Stimulated activated CD8-positive, alpha-beta memory T cell treated with anti-CD3 and anti-CD28 coated beads, Interleukin-4, amount 100 ng/mL, for 24 hours (primary cell): ENCODE results near the gene DYRK1B.
"Not testable (repeated sequence)": the region's sequence is repeated elsewhere in the genome, so short reads cannot be mapped to it uniquely, and the experiment has no call there.

Experiments
- DNase-seq: peaks from one replicate; pipeline ENCODE4 v3.0.0-alpha.2; 2020; ENCODE audit warnings: low read depth

DYRK1B gene

GRCh38 chr19:39833464-39834286 is at the start of gene DYRK1B:
Gene DYRK1B, minus strand, starts transcription at chr19:39834162. Its CDS starts 2,295 bp downstream, at chr19:39831867.
- DNase-seq: peak; percentile 95

DNA sequence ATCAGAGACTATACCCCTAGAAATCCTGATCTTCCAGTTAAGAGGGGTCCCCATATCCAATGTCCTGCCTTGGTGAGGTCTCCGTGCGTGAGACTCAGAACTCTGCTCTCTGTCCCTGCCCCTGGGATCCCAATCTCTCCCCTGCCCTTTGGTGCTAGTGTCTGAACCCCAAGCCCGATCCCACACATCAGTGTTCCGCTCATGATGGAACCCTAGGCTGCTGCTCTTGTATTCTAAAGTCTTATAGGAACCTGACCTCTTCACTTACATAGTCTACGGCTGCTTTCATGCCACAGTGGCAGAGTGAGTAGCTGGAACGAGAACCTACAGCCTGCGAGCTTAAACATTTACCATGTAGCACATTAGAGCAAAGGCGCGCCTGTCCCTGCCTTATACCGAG is 48.7 kb upstream of the DYRK1B start:
- not testable (repeated sequence) for DNase-seq

DNA sequence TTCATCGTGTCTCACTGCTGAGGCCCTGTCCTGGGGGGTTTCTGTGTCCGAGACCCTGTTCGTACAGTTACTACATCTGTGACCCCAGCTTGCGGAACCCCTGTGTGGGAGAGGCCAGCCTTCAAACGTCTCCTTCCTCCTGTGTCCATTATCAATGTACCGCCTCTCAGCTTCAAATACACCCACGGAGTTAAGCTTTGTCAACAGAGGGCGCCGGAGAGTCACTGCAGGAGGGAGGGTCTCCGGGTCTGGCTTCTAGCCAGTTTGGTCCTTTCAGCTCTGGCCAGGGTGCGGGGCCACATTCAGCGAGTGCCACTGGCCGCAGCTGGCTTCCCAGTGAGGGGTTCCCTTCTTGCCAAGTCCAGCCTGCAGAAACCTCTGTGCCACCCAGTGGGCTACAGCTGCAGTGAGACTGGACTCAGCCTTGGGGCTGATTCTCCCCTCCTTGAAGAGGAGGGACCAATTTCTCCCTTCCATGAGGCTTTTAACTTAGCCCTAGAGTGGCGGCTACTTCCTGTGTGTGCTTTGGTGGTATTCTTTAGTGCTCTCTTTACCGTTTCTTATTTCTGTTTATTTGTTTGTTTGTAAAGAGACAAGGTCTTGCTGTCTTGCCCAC is 47.6 kb upstream of the DYRK1B start:
- not testable (repeated sequence) for DNase-seq

DNA sequence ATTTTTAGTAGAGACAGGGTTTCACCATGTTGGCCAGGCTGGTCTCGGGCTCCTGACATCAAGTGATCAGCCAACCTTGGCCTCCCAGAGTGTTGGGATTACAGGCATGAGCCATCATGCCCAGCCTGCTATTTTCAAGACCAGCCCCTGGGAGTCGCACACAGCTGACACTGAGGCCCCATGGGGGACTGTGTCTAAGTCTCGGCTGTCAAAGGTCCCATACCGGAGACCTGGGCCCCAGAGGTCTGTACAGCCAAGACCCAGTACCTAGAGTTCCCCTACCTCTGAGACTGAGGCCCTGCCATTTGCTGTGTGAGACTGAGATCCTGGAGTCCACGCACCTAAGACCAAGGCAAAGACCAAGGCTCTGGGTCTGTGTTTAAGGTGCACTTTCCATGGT is 46.3 kb upstream of the DYRK1B start:
- DNase-seq: not testable (repeated sequence)

DNA sequence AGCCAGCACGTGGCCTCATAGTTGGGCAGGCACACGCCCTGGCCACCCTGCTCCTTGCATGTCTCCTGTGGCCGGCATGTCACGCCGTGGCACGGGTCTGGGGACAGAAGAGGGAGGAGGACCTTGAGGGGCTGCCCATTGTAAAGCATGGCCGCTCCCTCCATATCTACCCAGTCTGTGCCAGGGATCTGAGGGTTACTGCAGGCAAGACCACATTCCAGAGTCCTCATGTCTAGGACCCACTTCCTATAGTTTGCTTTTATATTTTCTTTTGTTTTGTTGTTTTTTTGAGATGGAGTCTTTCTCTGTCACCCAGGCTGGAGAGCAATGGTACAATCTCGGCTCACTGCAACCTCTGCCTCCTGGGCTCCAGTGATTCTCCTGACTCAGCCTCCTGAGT is 45.8 kb upstream of the DYRK1B start:
- not testable (repeated sequence) for DNase-seq

DNA sequence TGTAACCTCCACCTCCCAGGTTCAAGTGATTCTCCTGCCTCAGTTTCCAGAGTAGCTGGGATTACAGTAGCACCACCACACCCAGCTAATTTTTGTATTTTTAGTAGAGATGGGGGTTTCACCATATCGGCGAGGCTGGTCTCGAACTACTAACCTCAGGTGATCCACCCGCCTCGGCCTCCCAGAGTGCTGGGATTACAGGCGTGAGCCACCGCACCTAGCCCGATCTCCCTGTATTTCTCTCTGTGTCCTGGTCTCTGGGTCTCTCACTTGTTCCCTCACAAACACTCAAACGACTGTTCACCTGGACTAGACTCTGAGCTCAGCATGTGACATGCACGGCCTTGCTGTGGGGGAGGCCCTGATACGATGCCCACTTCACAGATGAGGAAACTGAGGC is 44.9 kb upstream of the DYRK1B start:
- DNase-seq: not testable (repeated sequence)

- no peak for DNase-seq
These were observed 44.4 kb upstream of the DYRK1B start for GRCh38 chr19:39878398-39878797.

- not testable (repeated sequence) for DNase-seq
These were observed 44.0 kb upstream of the DYRK1B start for GRCh38 chr19:39877982-39878381.

GRCh38 chr19:39877488-39877887 is 43.5 kb upstream of the DYRK1B start:
- not testable (repeated sequence) for DNase-seq

GRCh38 chr19:39876486-39876885 is 42.5 kb upstream of the DYRK1B start:
- not testable (repeated sequence) for DNase-seq

DNA sequence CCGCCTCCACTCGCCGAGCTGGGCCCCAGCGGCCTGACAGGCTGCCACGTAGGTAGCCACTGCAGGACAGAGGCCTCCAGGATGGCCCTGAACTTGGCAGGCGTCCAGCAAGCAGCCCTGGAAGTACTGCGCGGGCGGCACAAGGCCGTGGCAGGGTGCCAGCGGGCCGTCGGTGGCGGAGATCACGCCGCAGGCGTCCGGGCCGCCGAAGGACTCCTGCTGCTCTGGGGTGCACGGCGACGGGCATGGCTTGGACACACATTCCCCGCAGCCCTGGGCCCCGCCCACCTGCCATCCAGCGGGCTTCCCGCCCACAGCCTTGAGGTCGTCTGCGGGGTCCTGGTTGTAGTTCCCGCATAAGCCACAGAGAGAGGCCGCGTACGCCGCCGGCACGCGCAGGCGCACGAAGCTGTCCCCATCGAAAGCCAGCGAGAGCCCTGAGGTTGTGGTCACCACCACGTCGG is 41.5 kb upstream of the DYRK1B start:
- not testable (repeated sequence) for DNase-seq

GRCh38 chr19:39874404-39874803 is 40.4 kb upstream of the DYRK1B start:
- no peak for DNase-seq

GRCh38 chr19:39873385-39873784 is 39.4 kb upstream of the DYRK1B start:
- no peak for DNase-seq

DNA sequence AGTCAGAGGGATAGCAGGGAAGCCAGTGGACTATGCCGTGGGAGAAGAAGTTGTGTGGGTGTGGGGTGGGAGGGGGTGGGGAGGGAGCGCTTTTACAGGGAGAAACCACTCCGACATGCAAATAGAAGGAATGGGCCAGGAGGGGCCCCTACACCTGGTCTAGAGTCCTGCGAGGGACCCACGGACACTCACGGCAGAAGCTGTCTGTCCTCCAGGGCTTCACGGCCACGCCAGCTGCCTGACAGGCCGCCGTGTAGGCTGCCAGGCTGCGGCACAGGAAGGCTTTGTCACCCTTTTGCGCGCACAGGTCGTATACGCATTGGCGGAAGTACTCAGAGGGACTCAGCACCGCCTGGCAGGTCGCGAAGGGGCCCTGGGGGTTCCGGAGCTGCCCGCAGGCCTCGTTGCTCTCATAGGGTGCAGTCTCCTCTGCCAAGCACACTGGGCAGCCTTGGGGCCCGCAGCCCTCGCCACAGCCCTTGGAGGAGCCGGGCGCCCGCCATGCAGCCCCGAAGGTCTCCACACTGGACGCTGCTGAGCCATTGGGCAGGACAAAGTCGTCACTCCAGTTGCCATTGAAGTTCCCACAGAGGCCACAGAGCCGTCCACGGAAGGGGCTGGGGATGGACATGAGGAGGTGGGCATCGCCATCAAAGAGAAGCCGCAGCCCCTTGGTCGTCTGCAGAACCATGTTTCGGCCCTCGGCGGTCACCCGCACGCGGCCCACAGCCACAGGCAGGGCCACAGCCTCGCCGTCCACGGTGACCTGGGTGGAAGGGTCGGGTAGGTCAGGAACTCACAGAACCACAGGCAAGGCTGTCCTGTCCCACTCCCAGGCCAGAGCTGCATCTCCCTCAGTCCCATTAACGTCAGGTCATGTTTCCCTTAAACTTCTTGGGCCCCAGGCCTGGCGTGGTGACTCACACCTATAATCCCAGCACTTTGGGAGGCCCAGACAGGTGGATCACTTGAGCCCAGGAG is 38.2 kb upstream of the DYRK1B start:
- DNase-seq: no peak

GRCh38 chr19:39871362-39871761 is 37.4 kb upstream of the DYRK1B start:
- no peak for DNase-seq

- DNase-seq: no peak
These were observed 36.4 kb upstream of the DYRK1B start for GRCh38 chr19:39870171-39870971.

- DNase-seq: no peak
These were observed 34.0 kb upstream of the DYRK1B start for GRCh38 chr19:39867952-39868351.

GRCh38 chr19:39867133-39867532 is 33.2 kb upstream of the DYRK1B start:
- no peak for DNase-seq

DNA sequence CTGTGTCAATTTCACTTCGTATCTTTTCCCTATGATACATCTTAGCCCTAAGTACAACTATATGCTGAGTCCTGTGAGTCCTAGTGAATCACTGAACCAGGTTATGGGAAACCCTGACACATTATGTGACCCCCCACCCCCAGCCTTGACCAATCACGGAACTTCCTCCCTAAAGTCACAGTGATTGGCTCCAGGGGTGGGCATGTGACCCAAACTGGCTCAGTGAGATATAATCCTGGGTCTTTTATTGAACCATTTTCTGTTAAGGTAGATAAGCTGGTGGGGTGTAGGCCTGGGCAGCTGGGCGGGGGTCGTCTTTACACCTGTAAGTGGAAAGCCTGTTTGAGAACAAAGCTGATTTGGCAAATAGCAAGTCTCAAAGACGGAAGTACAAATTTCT is 32.0 kb upstream of the DYRK1B start:
- no peak for DNase-seq

GRCh38 chr19:39865186-39865585 is 31.2 kb upstream of the DYRK1B start:
- no peak for DNase-seq

DNA sequence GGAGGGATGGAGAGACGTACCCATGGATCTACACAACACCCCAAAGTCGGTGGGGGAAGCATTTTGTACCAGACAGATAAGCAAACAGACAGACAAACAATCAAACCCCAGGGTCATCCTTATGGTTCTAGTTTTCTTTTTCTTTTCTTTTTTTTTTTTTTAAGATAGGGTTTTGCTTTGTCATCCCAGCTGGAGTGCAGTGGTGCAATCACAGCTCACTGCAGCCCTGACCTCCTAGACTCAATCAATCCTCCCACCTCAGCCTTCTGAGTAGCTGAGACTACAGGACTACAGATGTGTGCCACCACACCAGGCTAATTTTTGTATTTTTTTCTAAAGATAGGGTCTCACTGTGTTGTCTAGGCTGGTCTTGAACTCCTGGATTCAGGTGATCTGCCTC is 30.2 kb upstream of the DYRK1B start:
- no peak for DNase-seq
